K562 (cell line): Measurements from ENCODE around the gene PCNX2.

Source experiments
- CHCHD3 ChIP-seq: fragments of 250-450 bp; sonication (Bioruptor Pico); IDR thresholded peaks from 2 replicates; pipeline ENCODE4 v2.1.2; 2022; ENCODE audit warnings: mild to moderate bottlenecking
- GABPA ChIP-seq: fragments of 200-800 bp; sonication (Bioruptor generic); conservative IDR thresholded peaks from 2 replicates; pipeline ENCODE4 v1.6.1; 2016; ENCODE audit warnings: low read depth, missing genetic modification characterization, missing compliant biosample characterization
- HDAC2 ChIP-seq: fragments of 450-650 bp; IDR thresholded peaks from 2 replicates; pipeline ENCODE4 v1.6.1; 2016; ENCODE audit warnings: mild to moderate bottlenecking
- MAFF ChIP-seq: IDR thresholded peaks from 2 replicates; pipeline ENCODE4 v1.6.1; 2012; ENCODE audit warnings: low read length, improper control_type of control experiment
- MAFK ChIP-seq: IDR thresholded peaks from 2 replicates; pipeline ENCODE4 v1.6.1; 2011; ENCODE audit warnings: low read length, improper control_type of control experiment
- MXI1 ChIP-seq: IDR thresholded peaks from 2 replicates; pipeline ENCODE4 v1.6.1; 2011; ENCODE audit warnings: low read depth, mild to moderate bottlenecking, improper control_type of control experiment, low read length
- NFE2 ChIP-seq: IDR thresholded peaks from 2 replicates; pipeline ENCODE4 v1.6.1; 2014; ENCODE audit warnings: antibody characterized with exemption, low read depth
- SREBF2 ChIP-seq: sonication (generic); formaldehyde crosslinking; IDR thresholded peaks from 2 replicates; pipeline ENCODE4 v1.4.0; 2020; ENCODE audit warnings: mild to moderate bottlenecking, missing genetic modification reagents
- TBP ChIP-seq: optimal IDR thresholded peaks from 2 replicates; pipeline ENCODE3; 2011; ENCODE audit warnings: low read depth, low read length, improper control_type of control experiment
- ZNF512 ChIP-seq: IDR thresholded peaks from 2 replicates; pipeline ENCODE4 v1.6.1; 2016; ENCODE audit warnings: missing genetic modification characterization, missing compliant biosample characterization
- TF ChIP-seq, protein P1 (sequence below), 3 experiments: IDR thresholded peaks in 2 of 3; conservative IDR thresholded peaks in 1 of 3; 2 replicates each; pipeline ENCODE4 v1.5.1; 2011 to 2012; ENCODE audit warnings: low read length in 3 of 3, mild to moderate bottlenecking in 3 of 3, control low read depth in 2 of 3, improper control_type of control experiment in 1 of 3, inconsistent platforms in 1 of 3, low read depth in 1 of 3, mixed read lengths in 1 of 3, moderate library complexity in 1 of 3; ENCODE audit not compliant: insufficient read depth in 2 of 3
- TF ChIP-seq, protein P2 (sequence below): fragments of 450-650 bp; IDR thresholded peaks from 2 replicates; pipeline ENCODE4 v1.6.1; 2014; ENCODE audit warnings: low read depth, mild to moderate bottlenecking, moderate library complexity, borderline replicate concordance
- TF ChIP-seq, protein P3 (sequence below): fragments of 250-450 bp; sonication (Bioruptor Pico); IDR thresholded peaks from 2 replicates; pipeline ENCODE4 v1.5.1; 2021; ENCODE audit warnings: mild to moderate bottlenecking

GRCh38 chr1:233109096-233109495 lies 186.4 kb downstream of the PCNX2 start:
- TF ChIP-seq GABPA (tag) (no peak), MAFK (no peak), CHCHD3 (CRISPR knock-in tag) (no peak), SREBF2 (CRISPR knock-in tag) (no peak), NFE2 (no peak), MAFF (no peak), HDAC2 (no peak), ZNF512 (tag) (no peak), MXI1 (no peak), TBP (no peak)
- TF ChIP-seq, protein P1, sequence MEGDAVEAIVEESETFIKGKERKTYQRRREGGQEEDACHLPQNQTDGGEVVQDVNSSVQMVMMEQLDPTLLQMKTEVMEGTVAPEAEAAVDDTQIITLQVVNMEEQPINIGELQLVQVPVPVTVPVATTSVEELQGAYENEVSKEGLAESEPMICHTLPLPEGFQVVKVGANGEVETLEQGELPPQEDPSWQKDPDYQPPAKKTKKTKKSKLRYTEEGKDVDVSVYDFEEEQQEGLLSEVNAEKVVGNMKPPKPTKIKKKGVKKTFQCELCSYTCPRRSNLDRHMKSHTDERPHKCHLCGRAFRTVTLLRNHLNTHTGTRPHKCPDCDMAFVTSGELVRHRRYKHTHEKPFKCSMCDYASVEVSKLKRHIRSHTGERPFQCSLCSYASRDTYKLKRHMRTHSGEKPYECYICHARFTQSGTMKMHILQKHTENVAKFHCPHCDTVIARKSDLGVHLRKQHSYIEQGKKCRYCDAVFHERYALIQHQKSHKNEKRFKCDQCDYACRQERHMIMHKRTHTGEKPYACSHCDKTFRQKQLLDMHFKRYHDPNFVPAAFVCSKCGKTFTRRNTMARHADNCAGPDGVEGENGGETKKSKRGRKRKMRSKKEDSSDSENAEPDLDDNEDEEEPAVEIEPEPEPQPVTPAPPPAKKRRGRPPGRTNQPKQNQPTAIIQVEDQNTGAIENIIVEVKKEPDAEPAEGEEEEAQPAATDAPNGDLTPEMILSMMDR (IDR thresholded peaks at IDR 0.05 in 2 of 3, conservative IDR thresholded peaks at IDR 0.05 in 1 of 3; ENCODE audit: insufficient read depth in 2 of 3, low read depth in 1 of 3, low read length in 3 of 3): no peak
- TF ChIP-seq, protein P2, sequence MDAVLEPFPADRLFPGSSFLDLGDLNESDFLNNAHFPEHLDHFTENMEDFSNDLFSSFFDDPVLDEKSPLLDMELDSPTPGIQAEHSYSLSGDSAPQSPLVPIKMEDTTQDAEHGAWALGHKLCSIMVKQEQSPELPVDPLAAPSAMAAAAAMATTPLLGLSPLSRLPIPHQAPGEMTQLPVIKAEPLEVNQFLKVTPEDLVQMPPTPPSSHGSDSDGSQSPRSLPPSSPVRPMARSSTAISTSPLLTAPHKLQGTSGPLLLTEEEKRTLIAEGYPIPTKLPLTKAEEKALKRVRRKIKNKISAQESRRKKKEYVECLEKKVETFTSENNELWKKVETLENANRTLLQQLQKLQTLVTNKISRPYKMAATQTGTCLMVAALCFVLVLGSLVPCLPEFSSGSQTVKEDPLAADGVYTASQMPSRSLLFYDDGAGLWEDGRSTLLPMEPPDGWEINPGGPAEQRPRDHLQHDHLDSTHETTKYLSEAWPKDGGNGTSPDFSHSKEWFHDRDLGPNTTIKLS: no peak
- TF ChIP-seq, protein P3, sequence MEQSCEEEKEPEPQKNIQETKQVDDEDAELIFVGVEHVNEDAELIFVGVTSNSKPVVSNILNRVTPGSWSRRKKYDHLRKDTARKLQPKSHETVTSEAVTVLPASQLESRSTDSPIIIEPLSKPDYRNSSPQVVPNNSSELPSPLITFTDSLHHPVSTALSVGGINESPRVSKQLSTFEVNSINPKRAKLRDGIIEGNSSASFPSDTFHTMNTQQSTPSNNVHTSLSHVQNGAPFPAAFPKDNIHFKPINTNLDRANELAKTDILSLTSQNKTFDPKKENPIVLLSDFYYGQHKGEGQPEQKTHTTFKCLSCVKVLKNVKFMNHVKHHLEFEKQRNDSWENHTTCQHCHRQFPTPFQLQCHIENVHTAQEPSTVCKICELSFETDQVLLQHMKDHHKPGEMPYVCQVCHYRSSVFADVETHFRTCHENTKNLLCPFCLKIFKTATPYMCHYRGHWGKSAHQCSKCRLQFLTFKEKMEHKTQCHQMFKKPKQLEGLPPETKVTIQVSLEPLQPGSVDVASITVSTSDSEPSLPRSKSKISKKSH (CRISPR knock-in tag): no peak
